Neural crest cell (in vitro differentiated cells): ENCODE data around the gene NT5M. TPM values are rescaled to one million over a fixed set of nuclear protein-coding genes. Genes with fewer than 3 reads are reported as not detected.

Experiments used
- DNase-seq: peaks from one replicate; pipeline ENCODE4 v3.0.0; 2021; ENCODE audit warnings: low read depth, mixed read lengths, low spot score
- H3K27ac Mint-ChIP-seq: one replicate; pipeline ENCODE4 v1.8.0; 2021; ENCODE audit warnings: mild to moderate bottlenecking, mixed read lengths; ENCODE audit not compliant: unreplicated experiment
- H3K27me3 Mint-ChIP-seq: 2 replicates; pipeline ENCODE4 v1.8.0; 2021; ENCODE audit warnings: low read depth, mild to moderate bottlenecking, mixed read lengths
- H3K36me3 Mint-ChIP-seq: 2 replicates; pipeline ENCODE4 v1.8.0; 2021; ENCODE audit warnings: low read depth, mild to moderate bottlenecking, mixed read lengths
- H3K4me1 Mint-ChIP-seq: 2 replicates; pipeline ENCODE4 v1.8.0; 2021; ENCODE audit warnings: mixed read lengths
- H3K4me3 Mint-ChIP-seq: one replicate; pipeline ENCODE4 v1.8.0; 2021; ENCODE audit warnings: mild to moderate bottlenecking, mixed read lengths
- H3K9me3 Mint-ChIP-seq: 2 replicates; pipeline ENCODE4 v1.8.0; 2021; ENCODE audit warnings: mixed read lengths
- CTCF ChIP-seq: fragments of 200-600 bp; sonication (generic); conservative IDR thresholded peaks from 2 replicates; pipeline ENCODE4 v1.5.0; 2021; ENCODE audit warnings: antibody characterized with exemption, mild to moderate bottlenecking
- total RNA-seq: library from RNA; stranded (reverse); gene quantifications from 2 replicates; pipeline ENCODE4 v1.2.1, GENCODE V29; 2021

NT5M gene
- total RNA-seq, 1 donor from 2014 or later = 10.3 TPM

GRCh38 chr17:17348872-17349723, 45.9 kb downstream of the NT5M start:
- Mint-ChIP-seq H3K4me3 (no peak overlapping the region), H3K36me3 (no peaks in the 10 kb centered on the region), H3K27ac (no peak overlapping the region), H3K4me1 (peaks cover 5% of the 10 kb centered on the region), H3K9me3 (no peaks in the 10 kb centered on the region), H3K27me3 (no peaks in the 10 kb centered on the region)
- no peak for DNase-seq
- no peak for TF ChIP-seq CTCF

- Mint-ChIP-seq H3K27ac (no peak overlapping the region), H3K4me3 (no peak overlapping the region), H3K36me3 (no peaks in the 10 kb centered on the region), H3K27me3 (no peaks in the 10 kb centered on the region), H3K4me1 (peaks cover 6% of the 10 kb centered on the region), H3K9me3 (no peaks in the 10 kb centered on the region)
- DNase-seq = no peak
- no peak for TF ChIP-seq CTCF
These were observed 46.5 kb downstream of the NT5M start for GRCh38 chr17:17349724-17350106.

- H3K36me3 Mint-ChIP-seq = no peaks in the 10 kb centered on the region
- H3K9me3 Mint-ChIP-seq = no peaks in the 10 kb centered on the region
- no peak overlapping the region for H3K4me3 Mint-ChIP-seq
- no peak for TF ChIP-seq CTCF
- DNase-seq = no peak
- no peak overlapping the region for H3K27ac Mint-ChIP-seq
- peaks cover 11% of the 10 kb centered on the region for H3K4me1 Mint-ChIP-seq
- H3K27me3 Mint-ChIP-seq = no peaks in the 10 kb centered on the region
These were observed 47.5 kb downstream of the NT5M start for GRCh38 chr17:17350491-17351355.

- no peak for DNase-seq
- Mint-ChIP-seq H3K27me3 (no peaks in the 10 kb centered on the region), H3K36me3 (no peaks in the 10 kb centered on the region), H3K27ac (no peak overlapping the region), H3K4me3 (no peak overlapping the region), H3K9me3 (no peaks in the 10 kb centered on the region), H3K4me1 (peaks cover 11% of the 10 kb centered on the region)
- TF ChIP-seq CTCF = no peak
These were observed 48.3 kb downstream of the NT5M start for GRCh38 chr17:17351356-17351891.

- Mint-ChIP-seq H3K27ac (peak overlapping the region; percentile 83), H3K4me1 (peaks cover 11% of the 10 kb centered on the region), H3K27me3 (no peaks in the 10 kb centered on the region), H3K4me3 (no peak overlapping the region), H3K36me3 (no peaks in the 10 kb centered on the region), H3K9me3 (no peaks in the 10 kb centered on the region)
- DNase-seq = no peak
- no peak for TF ChIP-seq CTCF
These were observed 49.0 kb downstream of the NT5M start for GRCh38 chr17:17351901-17352781.
